SK-N-SH treated with all-trans-retinoic acid at 6 μM for 48 hours (cell line): Measurements from ENCODE around the gene RBL2.

Source experiments
- ATAC-seq: fragments of 200-7000 bp; cut with Tn5 transposase; 3 replicates; pipeline ENCODE4 v1.9.1; 2020; ENCODE audit warnings: mild to moderate bottlenecking, moderate library complexity
- ARNTL ChIP-seq: fragments of 450-650 bp; formaldehyde crosslinking; IDR thresholded peaks from 2 replicates; pipeline ENCODE4 v1.5.0; 2020; ENCODE audit warnings: low read depth, mild to moderate bottlenecking, moderate library complexity, borderline replicate concordance
- BACH2 ChIP-seq: fragments of 250-450 bp; sonication (Bioruptor Pico); IDR thresholded peaks from 2 replicates; pipeline ENCODE4 v1.9.0; 2021; ENCODE audit warnings: mild to moderate bottlenecking, borderline replicate concordance
- CREB5 ChIP-seq: fragments of 250-450 bp; sonication (Bioruptor Pico); IDR thresholded peaks from 2 replicates; pipeline ENCODE4 v1.5.1; 2020; ENCODE audit warnings: low read depth, mild to moderate bottlenecking, moderate library complexity
- CSDC2 ChIP-seq: fragments of 250-450 bp; sonication (Bioruptor Pico); IDR thresholded peaks from 2 replicates; pipeline ENCODE4 v1.5.0; 2020; ENCODE audit warnings: mild to moderate bottlenecking, moderate library complexity
- CSRNP3 ChIP-seq: fragments of 250-450 bp; sonication (Bioruptor Pico); IDR thresholded peaks from 2 replicates; pipeline ENCODE4 v1.5.1; 2021; ENCODE audit warnings: mild to moderate bottlenecking, moderate library complexity
- GLIS3 ChIP-seq: fragments of 250-450 bp; sonication (Bioruptor Pico); IDR thresholded peaks from 2 replicates; pipeline ENCODE4 v1.5.0; 2020; ENCODE audit warnings: mild to moderate bottlenecking, moderate library complexity
- ISL1 ChIP-seq: fragments of 250-450 bp; sonication (Bioruptor Pico); IDR thresholded peaks from 2 replicates; pipeline ENCODE4 v2.1.2; 2022; ENCODE audit warnings: mild to moderate bottlenecking, moderate library complexity
- OSR1 ChIP-seq: fragments of 250-450 bp; sonication (Bioruptor Pico); IDR thresholded peaks from 2 replicates; pipeline ENCODE4 v1.8.0; 2022; ENCODE audit warnings: moderate library complexity, mild to moderate bottlenecking, inconsistent platforms
- POU6F1 ChIP-seq: fragments of 250-450 bp; sonication (Bioruptor Pico); IDR thresholded peaks from 2 replicates; pipeline ENCODE4 v1.8.0; 2021; ENCODE audit warnings: low read depth, mild to moderate bottlenecking, moderate library complexity, borderline replicate concordance
- PPARA ChIP-seq: fragments of 250-450 bp; sonication (Bioruptor Pico); IDR thresholded peaks from 2 replicates; pipeline ENCODE4 v1.5.0; 2020; ENCODE audit warnings: mild to moderate bottlenecking, borderline replicate concordance
- SNAI2 ChIP-seq: fragments of 250-450 bp; sonication (Bioruptor Pico); IDR thresholded peaks from 2 replicates; pipeline ENCODE4 v1.5.0; 2020; ENCODE audit warnings: mild to moderate bottlenecking, moderate library complexity
- TCF4 ChIP-seq: fragments of 250-450 bp; sonication (Bioruptor Pico); IDR thresholded peaks from 2 replicates; pipeline ENCODE4 v1.8.0; 2021; ENCODE audit warnings: mild to moderate bottlenecking, moderate library complexity, borderline replicate concordance
- TOX ChIP-seq: fragments of 250-450 bp; sonication (Bioruptor Pico); IDR thresholded peaks from 2 replicates; pipeline ENCODE4 v1.8.0; 2021; ENCODE audit warnings: mild to moderate bottlenecking, moderate library complexity, borderline replicate concordance
- TSHZ2 ChIP-seq: fragments of 250-450 bp; sonication (Bioruptor Pico); IDR thresholded peaks from 2 replicates; pipeline ENCODE4 v1.5.0; 2020; ENCODE audit warnings: mild to moderate bottlenecking, moderate library complexity
- ZC3H10 ChIP-seq: fragments of 250-450 bp; sonication (Bioruptor Pico); IDR thresholded peaks from 2 replicates; pipeline ENCODE4 v1.5.1; 2021; ENCODE audit warnings: mild to moderate bottlenecking, moderate library complexity
- ZFP30 ChIP-seq: fragments of 450-650 bp; formaldehyde crosslinking; IDR thresholded peaks from 2 replicates; pipeline ENCODE4 v1.5.0; 2022; ENCODE audit warnings: mild to moderate bottlenecking, moderate library complexity
- ZNF565 ChIP-seq: fragments of 450-650 bp; formaldehyde crosslinking; conservative IDR thresholded peaks from 2 replicates; pipeline ENCODE4 v1.5.0; 2020; ENCODE audit warnings: low read depth, mild to moderate bottlenecking, moderate library complexity
- ZNF70 ChIP-seq: fragments of 450-650 bp; formaldehyde crosslinking; IDR thresholded peaks from 2 replicates; pipeline ENCODE4 v1.5.0; 2020; ENCODE audit warnings: mild to moderate bottlenecking, moderate library complexity
- ZNF8 ChIP-seq: fragments of 450-650 bp; formaldehyde crosslinking; IDR thresholded peaks from 2 replicates; pipeline ENCODE4 v1.5.0; 2020; ENCODE audit warnings: mild to moderate bottlenecking, moderate library complexity

RBL2 gene

GRCh38 chr16:53465606-53466280 is 31.5 kb downstream of the RBL2 start (continued):
- no peak for TF ChIP-seq SNAI2 (CRISPR knock-in tag)

- ATAC-seq, result no peak
- TF ChIP-seq ZC3H10 (CRISPR knock-in tag), result no peak
- no peak for TF ChIP-seq ZFP30 (CRISPR knock-in tag)
These were observed 42.6 kb downstream of the RBL2 start for GRCh38 chr16:53476867-53477266.

- no peak for ATAC-seq
- TF ChIP-seq CSRNP3 (CRISPR knock-in tag) (no peak), CREB5 (CRISPR knock-in tag) (no peak), OSR1 (no peak), BACH2 (CRISPR knock-in tag) (no peak), ZNF70 (CRISPR knock-in tag) (no peak)
These were observed 44.7 kb downstream of the RBL2 start for GRCh38 chr16:53478965-53479364.

- ATAC-seq, result no peak
- TF ChIP-seq PPARA (no peak), TOX (no peak), POU6F1 (CRISPR knock-in tag) (no peak), ZC3H10 (CRISPR knock-in tag) (no peak), ZFP30 (CRISPR knock-in tag) (no peak), ZNF565 (no peak), CSDC2 (no peak), GLIS3 (CRISPR knock-in tag) (no peak), TCF4 (CRISPR knock-in tag) (no peak), ARNTL (no peak)
These were observed 46.1 kb downstream of the RBL2 start for GRCh38 chr16:53480394-53480793.

GRCh38 chr16:53482123-53482522 is 47.9 kb downstream of the RBL2 start:
- TF ChIP-seq CSDC2 (no peak), SNAI2 (CRISPR knock-in tag) (no peak), ARNTL (no peak), TSHZ2 (CRISPR knock-in tag) (no peak), ZNF70 (CRISPR knock-in tag) (no peak), GLIS3 (CRISPR knock-in tag) (no peak), OSR1 (no peak), ISL1 (CRISPR knock-in tag) (no peak), ZFP30 (CRISPR knock-in tag) (no peak), ZNF8 (CRISPR knock-in tag) (no peak), BACH2 (CRISPR knock-in tag) (no peak)
- ATAC-seq, result no peak
